HUES48 (cell line): Measurements from ENCODE around the gene CCDC174.
A peak's percentile ranks its signal among the peaks of the same experiment; 100 is the strongest.

ENCODE experiments used
- H3K27ac ChIP-seq: one replicate; pipeline ENCODE4 v1.7.0; 2013; ENCODE audit warnings: low read depth, low read length, inconsistent platforms
- H3K27me3 ChIP-seq: 2 replicates; pipeline ENCODE4 v1.6.1; 2013; ENCODE audit warnings: mild to moderate bottlenecking, low read length; ENCODE audit not compliant: control insufficient read depth, insufficient read depth
- H3K36me3 ChIP-seq: 2 replicates; pipeline ENCODE4 v1.6.1; 2013; ENCODE audit warnings: low read length; ENCODE audit not compliant: control insufficient read depth, insufficient read depth
- H3K4me1 ChIP-seq: 2 replicates; pipeline ENCODE4 v1.6.1; 2013; ENCODE audit warnings: mild to moderate bottlenecking, low read length; ENCODE audit not compliant: control insufficient read depth, insufficient read depth
- H3K4me3 ChIP-seq: 2 replicates; pipeline ENCODE4 v1.5.1; 2013; ENCODE audit warnings: mild to moderate bottlenecking, low read depth, low read length
- H3K9ac ChIP-seq: 2 replicates; pipeline ENCODE4 v1.6.1; 2013; ENCODE audit warnings: mild to moderate bottlenecking, low read depth, low read length, moderate library complexity
- H3K9me3 ChIP-seq: 2 replicates; pipeline ENCODE4 v1.6.1; 2013; ENCODE audit warnings: low read length; ENCODE audit not compliant: control insufficient read depth, insufficient read depth

CCDC174 gene

GRCh38 chr3:14614189-14614588 lies 37.4 kb upstream of the CCDC174 start:
- Histone ChIP-seq H3K4me1 (peaks cover 5% of the 10 kb centered on the region; the same call in 1 of the 2 replicates), H3K4me3 (no peak overlapping the region), H3K27me3 (no peaks in the 10 kb centered on the region), H3K9me3 (no peaks in the 10 kb centered on the region), H3K9ac (no peak overlapping the region), H3K36me3 (no peaks in the 10 kb centered on the region), H3K27ac (no peak overlapping the region)

DNA sequence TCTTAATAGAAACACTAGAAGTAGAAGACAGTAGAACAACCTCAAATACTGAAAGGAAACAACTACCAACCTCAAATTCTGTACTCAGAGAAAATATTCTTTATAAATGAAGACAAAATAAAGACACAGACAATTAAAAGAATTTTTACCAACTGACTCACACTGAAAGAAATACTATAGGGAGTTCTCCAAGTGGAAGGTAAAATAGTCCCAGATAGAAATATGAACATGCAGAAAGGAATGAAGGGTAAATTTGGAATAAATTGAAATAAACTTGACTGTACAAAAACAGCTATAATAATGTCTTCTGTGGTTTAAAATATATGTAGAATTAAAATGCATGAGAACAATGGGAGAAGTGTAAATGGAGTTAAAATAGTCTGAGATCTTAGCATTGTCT lies 36.7 kb upstream of the CCDC174 start:
- Histone ChIP-seq H3K4me3 (no peak overlapping the region), H3K9ac (no peak overlapping the region), H3K27ac (no peak overlapping the region), H3K9me3 (no peaks in the 10 kb centered on the region), H3K4me1 (peaks cover 5% of the 10 kb centered on the region; the same call in 1 of the 2 replicates), H3K36me3 (no peaks in the 10 kb centered on the region), H3K27me3 (no peaks in the 10 kb centered on the region)

DNA sequence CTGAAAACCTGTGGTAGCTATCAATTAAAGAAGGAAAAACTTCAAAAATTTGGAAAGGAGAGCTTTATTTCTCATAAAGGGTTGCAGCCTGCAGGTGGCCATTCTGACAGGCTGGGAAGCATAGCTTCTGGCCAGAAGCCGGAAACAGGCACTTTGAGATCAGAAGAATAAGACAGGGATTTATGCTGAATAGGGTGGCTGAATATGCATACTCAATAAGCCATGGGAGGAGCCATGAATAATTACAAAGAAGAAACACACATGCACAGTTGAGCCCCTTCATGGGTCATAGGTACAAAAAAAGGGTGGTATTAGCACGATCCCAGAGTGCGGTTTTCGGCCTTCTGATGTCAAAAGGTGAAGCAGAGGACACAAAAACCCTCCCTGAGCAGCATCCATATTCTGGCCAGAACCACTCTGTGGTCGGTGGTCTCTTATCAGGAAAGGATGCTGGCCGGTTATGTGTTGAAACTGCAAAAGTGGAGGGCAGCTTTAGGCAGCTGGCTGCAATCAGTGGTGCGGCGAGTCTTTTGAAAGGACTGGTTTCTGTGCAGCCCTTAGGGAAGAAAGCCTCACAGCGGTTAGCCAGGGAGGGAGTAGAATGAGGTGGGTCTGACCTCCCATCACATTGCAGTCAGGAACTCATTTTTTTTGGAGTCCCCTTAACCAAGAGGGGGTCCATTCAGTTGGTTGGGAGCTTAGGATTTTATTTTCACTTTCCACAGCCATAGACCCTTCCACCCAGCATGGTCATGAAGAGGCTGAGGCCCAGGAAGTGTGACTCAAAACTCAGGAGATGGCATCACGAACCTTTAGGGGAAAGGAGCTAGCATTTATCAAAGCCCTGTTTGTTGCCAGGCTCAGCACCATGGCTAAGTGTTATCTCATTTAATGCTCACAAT lies 34.7 kb upstream of the CCDC174 start:
- no peaks in the 10 kb centered on the region for H3K27me3 ChIP-seq
- no peaks in the 10 kb centered on the region for H3K36me3 ChIP-seq
- H3K27ac ChIP-seq, result peak overlapping the region; percentile 25
- H3K4me1 ChIP-seq, result peaks cover 5% of the 10 kb centered on the region; the same call in 1 of the 2 replicates
- no peak overlapping the region for H3K4me3 ChIP-seq
- no peak overlapping the region for H3K9ac ChIP-seq
- H3K9me3 ChIP-seq, result no peaks in the 10 kb centered on the region

DNA sequence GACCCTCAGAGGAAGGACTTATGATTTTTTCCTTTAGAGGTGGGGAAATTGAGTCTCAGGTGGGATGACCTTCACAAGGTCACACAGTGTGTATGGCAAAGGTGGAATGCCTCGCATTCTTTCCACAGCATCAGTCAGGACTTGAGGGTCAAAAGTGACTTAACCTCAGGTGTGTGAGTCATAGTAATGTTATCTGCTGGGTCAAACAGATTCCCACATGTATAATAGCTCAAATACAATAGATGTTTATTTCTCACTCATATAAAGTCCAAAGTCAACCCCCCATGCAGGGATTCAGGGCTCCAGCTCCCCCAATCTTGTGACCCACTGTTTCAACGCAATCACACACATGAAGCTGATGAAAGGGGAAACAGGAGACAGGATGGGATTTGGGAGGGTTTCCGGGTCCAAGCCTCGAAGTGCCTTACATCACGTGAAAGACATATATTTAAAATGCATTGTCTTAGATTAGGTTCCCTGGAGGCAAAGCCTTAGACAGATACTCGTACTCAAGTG lies 34.0 kb upstream of the CCDC174 start:
- Histone ChIP-seq H3K4me1 (peaks cover 5% of the 10 kb centered on the region; the same call in 1 of the 2 replicates), H3K27ac (peak overlapping the region; percentile 25), H3K27me3 (no peaks in the 10 kb centered on the region)

GRCh38 chr3:14619605-14620004 lies 32.0 kb upstream of the CCDC174 start:
- H3K36me3 ChIP-seq, result no peaks in the 10 kb centered on the region
- no peak overlapping the region for H3K4me3 ChIP-seq
- peaks cover 5% of the 10 kb centered on the region; the same call in 1 of the 2 replicates for H3K4me1 ChIP-seq
- H3K9ac ChIP-seq, result no peak overlapping the region
- H3K9me3 ChIP-seq, result no peaks in the 10 kb centered on the region
- no peak overlapping the region for H3K27ac ChIP-seq
- H3K27me3 ChIP-seq, result no peaks in the 10 kb centered on the region

More for the DNA sequence above, 34.0 kb upstream of the CCDC174 start:
- Histone ChIP-seq H3K36me3 (no peaks in the 10 kb centered on the region), H3K4me3 (no peak overlapping the region), H3K9ac (no peak overlapping the region), H3K9me3 (no peaks in the 10 kb centered on the region)

GRCh38 chr3:14620512-14620911 lies 31.1 kb upstream of the CCDC174 start:
- H3K4me1 ChIP-seq, result peaks cover 14% of the 10 kb centered on the region
- H3K27ac ChIP-seq, result peak overlapping the region; percentile 29
- no peaks in the 10 kb centered on the region for H3K36me3 ChIP-seq
- H3K9me3 ChIP-seq, result no peaks in the 10 kb centered on the region
- no peaks in the 10 kb centered on the region for H3K27me3 ChIP-seq
- H3K4me3 ChIP-seq, result no peak overlapping the region
- H3K9ac ChIP-seq, result no peak overlapping the region

- no peak overlapping the region for H3K9ac ChIP-seq
- no peak overlapping the region for H3K4me3 ChIP-seq
- no peaks in the 10 kb centered on the region for H3K36me3 ChIP-seq
- no peaks in the 10 kb centered on the region for H3K9me3 ChIP-seq
- H3K27ac ChIP-seq, result peak overlapping the region; percentile 29
- peaks cover 16% of the 10 kb centered on the region for H3K4me1 ChIP-seq
- H3K27me3 ChIP-seq, result no peaks in the 10 kb centered on the region
These were observed 30.5 kb upstream of the CCDC174 start for GRCh38 chr3:14621093-14621492.

DNA sequence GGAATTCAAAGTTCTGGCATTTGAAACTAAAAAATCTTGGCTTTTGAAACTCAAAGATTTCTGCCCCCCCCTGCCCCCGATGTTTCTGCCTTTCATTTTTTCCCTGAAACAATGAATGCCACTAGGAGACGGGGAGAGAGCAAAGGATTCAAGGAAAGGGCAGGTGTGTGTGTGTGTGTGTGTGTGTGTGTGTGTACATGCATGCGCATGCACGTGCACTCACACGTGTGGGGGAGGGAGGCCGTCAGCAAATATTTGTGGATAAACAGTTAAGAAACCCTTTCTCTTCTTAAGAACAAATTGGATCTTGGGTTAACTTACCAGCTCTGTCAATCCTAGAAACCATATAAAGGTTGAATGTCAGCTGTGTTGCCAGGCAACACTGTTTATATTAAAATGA lies 29.2 kb upstream of the CCDC174 start:
- no peaks in the 10 kb centered on the region for H3K27me3 ChIP-seq
- no peaks in the 10 kb centered on the region for H3K9me3 ChIP-seq
- H3K4me1 ChIP-seq, result peaks cover 11% of the 10 kb centered on the region
- H3K27ac ChIP-seq, result no peak overlapping the region
- H3K36me3 ChIP-seq, result no peaks in the 10 kb centered on the region
- H3K4me3 ChIP-seq, result no peak overlapping the region
- no peak overlapping the region for H3K9ac ChIP-seq

DNA sequence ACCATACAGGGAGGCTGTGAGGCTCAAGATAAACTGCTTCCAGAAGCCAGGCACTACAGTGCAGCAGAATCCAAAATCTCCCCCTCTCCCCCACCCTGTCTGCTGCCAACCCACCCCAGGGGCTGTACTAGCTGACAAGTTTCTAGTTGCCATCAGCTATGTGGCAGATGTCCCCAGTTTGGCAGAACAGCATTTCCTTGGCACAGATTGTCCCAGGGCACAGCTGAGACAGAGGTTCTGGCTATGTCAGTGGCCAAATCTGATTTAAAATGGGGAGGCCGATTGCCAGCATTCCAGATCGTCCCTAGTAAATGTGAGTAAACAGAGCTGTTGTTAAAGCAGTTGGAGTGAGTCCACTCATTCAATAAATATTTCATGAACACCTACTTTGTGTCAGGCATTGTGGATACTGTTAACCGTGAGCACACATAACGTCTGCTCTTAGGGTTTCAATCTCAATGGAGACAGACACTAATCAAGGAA lies 28.0 kb upstream of the CCDC174 start:
- Histone ChIP-seq H3K9ac (no peak overlapping the region), H3K36me3 (no peaks in the 10 kb centered on the region), H3K9me3 (no peaks in the 10 kb centered on the region), H3K4me1 (peaks cover 11% of the 10 kb centered on the region), H3K27me3 (no peaks in the 10 kb centered on the region), H3K27ac (no peak overlapping the region), H3K4me3 (no peak overlapping the region)

DNA sequence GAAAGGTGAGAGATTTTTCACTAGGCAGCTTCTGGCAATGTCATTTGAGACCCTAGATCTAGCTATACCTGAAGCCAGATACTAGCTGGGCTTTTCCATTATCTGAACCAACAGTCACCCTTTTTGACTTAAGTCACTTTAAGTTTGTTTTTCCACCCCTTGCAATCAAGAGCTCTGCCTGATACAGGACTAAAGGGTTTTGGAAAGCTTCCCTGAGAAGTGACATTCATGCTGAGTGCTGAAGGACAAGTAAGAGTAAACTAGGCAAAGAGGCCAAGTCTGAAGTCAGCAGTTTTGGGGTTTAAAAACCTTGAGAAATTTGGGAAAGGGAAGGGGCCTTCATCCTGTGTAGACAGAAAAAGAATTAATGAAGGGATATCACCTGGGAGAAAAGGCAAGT lies 27.1 kb upstream of the CCDC174 start:
- H3K9me3 ChIP-seq, result no peaks in the 10 kb centered on the region
- no peaks in the 10 kb centered on the region for H3K36me3 ChIP-seq
- H3K9ac ChIP-seq, result no peak overlapping the region
- no peak overlapping the region for H3K27ac ChIP-seq
- peaks cover 11% of the 10 kb centered on the region for H3K4me1 ChIP-seq
- no peak overlapping the region for H3K4me3 ChIP-seq
- no peaks in the 10 kb centered on the region for H3K27me3 ChIP-seq

DNA sequence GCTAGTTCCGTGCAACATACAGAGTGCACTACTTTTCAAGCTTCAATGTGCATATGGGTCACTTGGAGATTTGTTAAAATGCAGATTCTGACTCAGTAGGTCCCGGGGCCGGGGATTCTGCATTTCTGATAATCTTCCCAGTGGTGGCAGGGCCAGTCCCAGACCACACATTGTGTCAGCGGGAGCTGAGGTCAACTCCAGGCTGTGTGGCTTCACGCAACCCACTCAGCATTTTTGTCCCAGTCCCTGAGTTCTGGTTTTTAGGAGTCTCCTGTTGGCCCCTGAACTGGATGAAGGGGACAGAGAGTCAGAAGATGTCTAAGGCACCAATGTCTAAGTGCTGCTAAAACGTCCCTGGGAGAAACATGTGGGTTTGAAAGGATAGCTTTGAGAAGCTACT lies 26.1 kb upstream of the CCDC174 start:
- no peak overlapping the region for H3K4me3 ChIP-seq
- no peaks in the 10 kb centered on the region for H3K9me3 ChIP-seq
- no peaks in the 10 kb centered on the region for H3K27me3 ChIP-seq
- H3K4me1 ChIP-seq, result peaks cover 11% of the 10 kb centered on the region
- no peak overlapping the region for H3K27ac ChIP-seq
- H3K9ac ChIP-seq, result no peak overlapping the region
- H3K36me3 ChIP-seq, result no peaks in the 10 kb centered on the region
